GM19351 (cell line): ENCODE results near the gene ZMAT5.

ENCODE experiments used
- ATAC-seq: cut with Tn5 transposase; IDR thresholded peaks from one replicate; pipeline ENCODE4 v1.9.1; 2021; ENCODE audit warnings: mild to moderate bottlenecking, moderate library complexity; ENCODE audit not compliant: unreplicated experiment

Gene ZMAT5

GRCh38 chr22:29787371-29787980 is 20.7 kb upstream of the ZMAT5 start:
- no peak for ATAC-seq

- no peak for ATAC-seq
Measured at GRCh38 chr22:29786031-29786430, 19.2 kb upstream of the ZMAT5 start.

GRCh38 chr22:29784451-29785361 is 17.9 kb upstream of the ZMAT5 start:
- ATAC-seq = no peak

- no peak for ATAC-seq
Measured at GRCh38 chr22:29782061-29782845, 15.4 kb upstream of the ZMAT5 start.

GRCh38 chr22:29780748-29781676 is 14.2 kb upstream of the ZMAT5 start:
- no peak for ATAC-seq

GRCh38 chr22:29780220-29780619 is 13.4 kb upstream of the ZMAT5 start:
- ATAC-seq = no peak

GRCh38 chr22:29773233-29773632 is 6.4 kb upstream of the ZMAT5 start:
- ATAC-seq = no peak

- ATAC-seq = no peak
Measured at GRCh38 chr22:29772170-29772641, 5.4 kb upstream of the ZMAT5 start.

- ATAC-seq = no peak
Measured at GRCh38 chr22:29769723-29770321, 3.0 kb upstream of the ZMAT5 start.

- no peak for ATAC-seq
Measured at GRCh38 chr22:29768052-29768693, 1.4 kb upstream of the ZMAT5 start.

- ATAC-seq = peak; percentile 61
Measured at GRCh38 chr22:29767171-29768051, 604 bp upstream of the ZMAT5 start, which contains the start of gene UQCR10. Gene UQCR10 (plus strand): TSS chr22:29767369. CDS start chr22:29767399, 30 bp downstream.

- peak; percentile 28 for ATAC-seq
Measured at GRCh38 chr22:29765905-29766631, 739 bp downstream of the ZMAT5 start.

- ATAC-seq = no peak
Measured at GRCh38 chr22:29762263-29762662, 4.5 kb downstream of the ZMAT5 start.

- no peak for ATAC-seq
Measured at GRCh38 chr22:29758959-29759358, 7.8 kb downstream of the ZMAT5 start.

- ATAC-seq = no peak
Measured at GRCh38 chr22:29758068-29758622, 8.7 kb downstream of the ZMAT5 start.

- ATAC-seq = no peak
Measured at GRCh38 chr22:29757096-29757495, 9.7 kb downstream of the ZMAT5 start.

- no peak for ATAC-seq
Measured at GRCh38 chr22:29756341-29756740, 10.5 kb downstream of the ZMAT5 start.
